GM18868 (cell line): ENCODE results near the gene FLACC1.
"Not testable (repeated sequence)": the region's sequence is repeated elsewhere in the genome, so short reads cannot be mapped to it uniquely, and the experiment has no call there.

Source experiments
- ATAC-seq: cut with Tn5 transposase; IDR thresholded peaks from one replicate; pipeline ENCODE4 v1.9.1; 2021; ENCODE audit warnings: mild to moderate bottlenecking, moderate library complexity; ENCODE audit not compliant: unreplicated experiment

Gene FLACC1

GRCh38 chr2:201257956-201258665 lies 99.0 kb downstream of the FLACC1 start:
- ATAC-seq, result peak; percentile 58

- ATAC-seq, result peak; percentile 52
Measured at GRCh38 chr2:201257381-201257955, 99.7 kb downstream of the FLACC1 start.

- no peak for ATAC-seq
Measured at GRCh38 chr2:201256082-201256481, 101.1 kb downstream of the FLACC1 start.

GRCh38 chr2:201255408-201256033 lies 101.6 kb downstream of the FLACC1 start:
- no peak for ATAC-seq

- no peak for ATAC-seq
Measured at GRCh38 chr2:201254081-201254730, 102.9 kb downstream of the FLACC1 start.

GRCh38 chr2:201250741-201251140 lies 106.4 kb downstream of the FLACC1 start:
- peak; percentile 31 for ATAC-seq

- ATAC-seq, result no peak
Measured at GRCh38 chr2:201249889-201250288, 107.3 kb downstream of the FLACC1 start.

- no peak for ATAC-seq
Measured at GRCh38 chr2:201248288-201248844, 108.8 kb downstream of the FLACC1 start.

- no peak for ATAC-seq
Measured at GRCh38 chr2:201246280-201246679, 110.9 kb downstream of the FLACC1 start.

GRCh38 chr2:201244829-201245228 lies 112.3 kb downstream of the FLACC1 start:
- ATAC-seq, result no peak

- ATAC-seq, result no peak
Measured at GRCh38 chr2:201242571-201243277, 114.4 kb downstream of the FLACC1 start.

- not testable (repeated sequence) for ATAC-seq
Measured at GRCh38 chr2:201239167-201239935, 117.8 kb downstream of the FLACC1 start.
